ENCODE data around the gene PHGDH.

The PHGDH gene

DNA sequence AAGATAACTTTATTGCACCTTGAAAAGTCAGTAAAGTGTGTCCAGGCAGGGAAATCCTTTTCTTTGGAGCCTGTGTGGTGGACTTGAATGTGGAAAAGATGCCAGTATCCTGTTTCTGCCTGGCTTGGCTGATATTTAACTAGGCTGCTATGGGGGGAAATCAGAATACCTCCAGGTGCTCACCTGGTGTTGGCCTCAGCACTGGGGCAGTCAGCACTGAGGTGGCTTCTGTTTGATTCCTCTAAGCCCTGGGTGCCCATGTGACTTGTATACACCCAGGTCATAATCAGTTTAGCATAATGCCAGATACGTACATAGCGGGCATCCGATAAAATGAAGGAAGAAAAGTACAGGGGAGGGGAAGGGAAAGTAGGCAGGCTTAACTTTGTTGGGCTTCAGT lies 7.2 kb downstream of the PHGDH start:
- DNase-seq (ENCODE audit: insufficient read length) (no peak), FAIRE-seq (no peak)
- no peak for TF ChIP-seq POLR2A (IDR thresholded peaks at IDR 0.05; ENCODE audit: low read depth, low read length)
- TF ChIP-seq TAF1 (IDR thresholded peaks at IDR 0.05; ENCODE audit: borderline replicate concordance, low read depth, low read length) = no peak
- no peak for TF ChIP-seq POLR2AphosphoS5 (IDR thresholded peaks at IDR 0.05; ENCODE audit: low read depth, low read length)

DNA sequence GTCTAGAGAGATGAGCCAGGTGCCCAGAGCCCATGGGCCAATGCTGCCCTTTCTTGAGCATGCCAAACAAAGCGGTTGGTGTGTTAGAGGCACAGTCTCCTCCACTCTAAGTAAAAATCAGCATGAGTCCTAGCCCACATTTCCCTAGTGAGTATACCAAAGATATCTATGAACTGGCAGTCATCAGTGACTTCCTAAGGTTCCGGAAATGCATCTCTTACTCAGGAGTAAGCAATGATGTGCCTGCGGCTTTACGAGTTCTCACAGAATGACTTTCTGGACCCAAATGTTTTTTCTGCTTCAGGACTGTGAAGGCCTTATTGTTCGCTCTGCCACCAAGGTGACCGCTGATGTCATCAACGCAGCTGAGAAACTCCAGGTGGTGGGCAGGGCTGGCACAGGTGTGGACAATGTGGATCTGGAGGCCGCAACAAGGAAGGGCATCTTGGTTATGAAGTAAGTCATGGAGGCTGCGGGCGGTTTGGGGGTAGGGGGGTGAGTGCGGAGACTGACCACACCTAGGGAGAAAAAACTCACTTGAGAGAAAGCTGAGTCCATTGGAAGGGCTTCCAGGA lies 9.2 kb downstream of the PHGDH start:
- DNase-seq (ENCODE audit: insufficient read length) (no peak), FAIRE-seq (no peak)
- TF ChIP-seq TAF1 (IDR thresholded peaks at IDR 0.05; ENCODE audit: borderline replicate concordance, low read depth, low read length) (no peak), POLR2A (IDR thresholded peaks at IDR 0.05; ENCODE audit: low read depth, low read length) (no peak), POLR2AphosphoS5 (IDR thresholded peaks at IDR 0.05; ENCODE audit: low read depth, low read length) (no peak)

- TF ChIP-seq POLR2AphosphoS5 (IDR thresholded peaks at IDR 0.05; ENCODE audit: low read depth, low read length) (no peak), POLR2A (IDR thresholded peaks at IDR 0.05; ENCODE audit: low read depth, low read length) (no peak), TAF1 (IDR thresholded peaks at IDR 0.05; ENCODE audit: borderline replicate concordance, low read depth, low read length) (no peak)
- DNase-seq (ENCODE audit: insufficient read length) (no peak), FAIRE-seq (no peak)
These were observed 10.2 kb downstream of the PHGDH start for GRCh38 chr1:119721896-119722295.

DNA sequence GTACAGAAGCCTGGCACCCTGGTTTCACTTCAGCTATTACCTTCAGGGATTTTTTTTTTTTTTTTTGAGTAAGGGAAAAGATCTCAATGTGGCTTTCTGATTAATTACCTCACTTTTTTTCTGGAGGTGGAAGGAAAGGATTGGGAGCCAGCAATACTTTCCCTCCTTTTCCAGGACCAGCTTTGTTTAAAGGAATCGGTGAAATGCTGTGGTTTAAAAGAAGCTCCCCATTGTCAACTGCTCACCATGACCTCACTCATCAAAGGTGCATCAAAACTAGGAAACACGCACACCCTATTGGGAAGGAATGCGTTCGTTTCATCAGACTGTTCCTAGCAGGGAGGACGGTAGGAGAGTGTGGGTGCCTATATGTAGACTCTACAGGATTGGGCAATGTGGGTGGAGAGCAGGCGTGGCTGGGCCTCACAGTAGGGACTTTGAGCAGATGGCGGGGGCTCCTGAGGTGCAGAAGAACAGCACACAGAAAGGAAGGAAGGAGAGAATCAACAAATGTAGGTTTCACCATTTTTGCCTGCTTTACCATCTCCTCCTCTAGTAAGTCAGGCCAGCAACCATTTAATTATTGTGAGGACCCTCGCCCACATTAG lies 13.0 kb downstream of the PHGDH start:
- TF ChIP-seq POLR2A (IDR thresholded peaks at IDR 0.05; ENCODE audit: low read depth, low read length) (no peak), POLR2AphosphoS5 (IDR thresholded peaks at IDR 0.05; ENCODE audit: low read depth, low read length) (no peak), TAF1 (IDR thresholded peaks at IDR 0.05; ENCODE audit: borderline replicate concordance, low read depth, low read length) (no peak)
- FAIRE-seq (no peak), DNase-seq (ENCODE audit: insufficient read length) (no peak)

DNA sequence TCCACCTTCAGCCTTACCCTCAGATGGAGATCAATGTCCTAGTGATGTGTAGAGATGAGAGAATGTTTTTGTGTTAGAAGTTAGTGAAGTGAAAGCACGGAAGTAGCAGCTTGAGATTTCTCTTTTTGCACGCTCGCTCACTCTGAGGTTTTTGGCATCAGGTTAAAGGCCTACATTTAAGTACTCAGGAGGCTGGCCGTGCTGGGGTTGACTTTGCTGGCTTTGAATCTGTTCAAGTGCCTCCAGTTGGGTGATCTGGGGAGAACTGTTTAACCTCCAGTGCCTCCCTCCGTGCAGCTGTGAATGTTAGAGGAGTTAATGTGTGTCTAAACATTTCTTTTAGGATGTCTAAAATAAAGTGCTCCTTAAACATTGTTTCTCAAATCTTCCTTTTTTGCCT lies 13.9 kb downstream of the PHGDH start:
- no peak for FAIRE-seq
- DNase-seq (ENCODE audit: insufficient read length) = no peak
- TF ChIP-seq POLR2AphosphoS5 (IDR thresholded peaks at IDR 0.05; ENCODE audit: low read depth, low read length) = no peak
- no peak for TF ChIP-seq TAF1 (IDR thresholded peaks at IDR 0.05; ENCODE audit: borderline replicate concordance, low read depth, low read length)
- no peak for TF ChIP-seq POLR2A (IDR thresholded peaks at IDR 0.05; ENCODE audit: low read depth, low read length)

GRCh38 chr1:119727991-119728390 lies 16.3 kb downstream of the PHGDH start:
- TF ChIP-seq POLR2AphosphoS5 (IDR thresholded peaks at IDR 0.05; ENCODE audit: low read depth, low read length) (no peak), POLR2A (IDR thresholded peaks at IDR 0.05; ENCODE audit: low read depth, low read length) (no peak), TAF1 (IDR thresholded peaks at IDR 0.05; ENCODE audit: borderline replicate concordance, low read depth, low read length) (no peak)
- DNase-seq (ENCODE audit: insufficient read length) = no peak
- FAIRE-seq = no peak

- FAIRE-seq (no peak), DNase-seq (ENCODE audit: insufficient read length) (no peak)
- no peak for TF ChIP-seq TAF1 (IDR thresholded peaks at IDR 0.05; ENCODE audit: borderline replicate concordance, low read depth, low read length)
- TF ChIP-seq POLR2AphosphoS5 (IDR thresholded peaks at IDR 0.05; ENCODE audit: low read depth, low read length) = no peak
- no peak for TF ChIP-seq POLR2A (IDR thresholded peaks at IDR 0.05; ENCODE audit: low read depth, low read length)
These were observed 17.3 kb downstream of the PHGDH start for GRCh38 chr1:119729044-119729443.

DNA sequence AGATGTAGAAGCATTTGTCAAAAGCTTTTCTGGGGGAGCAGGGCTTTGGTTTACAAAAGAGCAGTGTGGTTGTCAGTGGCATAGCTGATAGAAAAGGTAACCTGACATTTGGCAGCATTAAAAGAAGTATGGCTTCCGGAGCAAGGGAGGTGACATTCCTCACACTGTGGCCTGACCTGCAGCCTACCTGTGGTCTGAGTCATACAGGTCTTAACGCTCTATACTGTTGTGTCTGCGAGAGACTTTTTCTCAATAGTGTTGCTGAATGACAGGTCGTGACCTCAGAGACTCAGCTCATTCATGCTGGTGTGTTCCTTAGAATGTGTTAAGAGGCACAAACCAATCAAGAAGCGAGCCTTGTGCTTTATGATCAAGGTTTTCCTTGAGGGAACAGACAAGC lies 19.3 kb downstream of the PHGDH start:
- FAIRE-seq = no peak
- TF ChIP-seq POLR2A (IDR thresholded peaks at IDR 0.05; ENCODE audit: low read depth, low read length) (no peak), TAF1 (IDR thresholded peaks at IDR 0.05; ENCODE audit: borderline replicate concordance, low read depth, low read length) (no peak), POLR2AphosphoS5 (IDR thresholded peaks at IDR 0.05; ENCODE audit: low read depth, low read length) (no peak)
- DNase-seq (ENCODE audit: insufficient read length) = no peak

GRCh38 chr1:119731741-119732430 lies 20.2 kb downstream of the PHGDH start:
- TF ChIP-seq POLR2A (IDR thresholded peaks at IDR 0.05; ENCODE audit: low read depth, low read length) = no peak
- FAIRE-seq = no peak
- DNase-seq (ENCODE audit: insufficient read length) = no peak

DNA sequence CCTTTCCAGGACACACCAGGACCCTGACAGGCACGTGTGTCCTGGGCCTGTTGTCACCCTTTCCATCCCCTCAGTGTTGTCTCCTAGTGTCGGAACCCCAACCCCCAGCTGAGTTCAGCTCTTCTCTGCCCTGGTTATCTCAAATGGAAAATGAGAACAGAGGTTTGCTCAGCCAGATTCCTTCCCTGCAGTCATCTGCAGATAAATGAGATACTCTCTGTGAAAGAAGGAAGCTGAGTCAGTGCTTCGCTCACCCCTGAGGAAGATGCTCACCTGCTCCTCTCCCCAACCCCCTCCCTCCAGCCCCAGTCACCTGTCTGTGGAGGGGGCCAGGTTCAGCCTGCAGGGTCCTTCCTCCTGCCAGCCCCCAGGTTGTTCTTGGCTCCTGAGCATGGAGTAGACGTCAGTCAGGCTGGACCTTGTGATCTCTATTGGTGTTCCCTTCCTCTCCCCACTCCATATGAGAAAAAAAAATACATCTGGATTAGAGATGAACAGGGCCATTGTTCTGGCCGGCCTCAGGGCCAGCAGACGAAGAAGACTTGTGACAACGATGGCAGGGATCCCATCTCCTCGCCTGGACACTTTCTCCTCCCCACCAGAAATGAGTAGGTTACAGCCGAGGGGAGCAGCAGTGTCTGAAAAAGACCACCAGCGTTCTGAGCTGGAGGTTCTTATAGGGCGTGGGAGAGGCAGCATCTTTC lies 20.9 kb downstream of the PHGDH start:
- FAIRE-seq (no peak), DNase-seq (ENCODE audit: insufficient read length) (no peak)
- TF ChIP-seq POLR2AphosphoS5 (IDR thresholded peaks at IDR 0.05; ENCODE audit: low read depth, low read length) (no peak), TAF1 (IDR thresholded peaks at IDR 0.05; ENCODE audit: borderline replicate concordance, low read depth, low read length) (no peak), POLR2A (IDR thresholded peaks at IDR 0.05; ENCODE audit: low read depth, low read length) (no peak)

DNA sequence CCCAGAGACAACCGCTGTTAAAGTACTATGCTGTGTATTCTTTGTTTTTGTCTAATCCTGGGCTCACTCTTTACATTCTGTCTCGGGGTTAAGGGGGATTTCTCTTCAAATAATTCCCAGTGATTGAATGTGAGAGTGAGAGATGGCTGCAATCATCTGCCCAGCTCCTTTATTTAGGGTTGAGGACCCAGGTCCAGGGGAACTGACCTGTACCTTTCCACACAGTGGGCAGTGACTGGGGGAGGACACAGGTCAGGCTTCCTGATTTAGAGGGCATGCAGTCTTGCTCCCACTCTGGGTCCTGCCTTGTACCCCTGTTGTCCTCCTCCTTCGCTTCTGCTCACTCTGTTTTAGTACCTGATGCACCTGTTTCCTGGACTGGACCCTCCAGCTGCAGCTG lies 22.0 kb downstream of the PHGDH start:
- FAIRE-seq = no peak
- DNase-seq (ENCODE audit: insufficient read length) = no peak
- no peak for TF ChIP-seq POLR2AphosphoS5 (IDR thresholded peaks at IDR 0.05; ENCODE audit: low read depth, low read length)

- no peak for TF ChIP-seq TAF1 (IDR thresholded peaks at IDR 0.05; ENCODE audit: borderline replicate concordance, low read depth, low read length)
- no peak for TF ChIP-seq POLR2A (IDR thresholded peaks at IDR 0.05; ENCODE audit: low read depth, low read length)
- no peak for TF ChIP-seq POLR2AphosphoS5 (IDR thresholded peaks at IDR 0.05; ENCODE audit: low read depth, low read length)
- FAIRE-seq (no peak), DNase-seq (ENCODE audit: insufficient read length) (no peak)
These were observed 23.5 kb downstream of the PHGDH start for GRCh38 chr1:119735217-119735616.

Data from GM12892 (cell line).